ENCODE data around the gene MYO15B. TPM values are rescaled to one million over a fixed set of nuclear protein-coding genes. Genes with fewer than 3 reads are reported as not detected.
"Not testable (repeated sequence)": the region's sequence is repeated elsewhere in the genome, so short reads cannot be mapped to it uniquely, and the experiment has no call there.

MYO15B gene
- polyA plus RNA-seq, 3 donors from 2014 or later = 0.76 to 3.0 (median 2.6) TPM

GRCh38 chr17:75591722-75592302, 4.2 kb downstream of the MYO15B start:
- H3K4me1 Mint-ChIP-seq = peaks cover 22 to 24% of the 10 kb centered on the region in 2 donors
- no peak for DNase-seq
- peaks cover 2 to 8% (median 2%) of the 10 kb centered on the region in 3 donors for H3K27me3 Mint-ChIP-seq (ENCODE audit: low read depth in 3 of 3)
- H3K36me3 Mint-ChIP-seq = no peaks in the 10 kb centered on the region
- no peak overlapping the region for H3K4me3 Mint-ChIP-seq
- H3K9me3 Mint-ChIP-seq = no peaks in the 10 kb centered on the region
- H3K27ac Mint-ChIP-seq = no peak overlapping the region

- Mint-ChIP-seq H3K9me3 (no peaks in the 10 kb centered on the region), H3K36me3 (no peaks in the 10 kb centered on the region), H3K27me3 (ENCODE audit: low read depth in 3 of 3) (peaks cover 2 to 8% (median 2%) of the 10 kb centered on the region in 3 donors), H3K4me3 (no peak overlapping the region), H3K4me1 (peaks cover 16 to 18% of the 10 kb centered on the region in 2 donors), H3K27ac (no peak overlapping the region)
- DNase-seq = no peak
Observed at GRCh38 chr17:75592348-75593020, 4.9 kb downstream of the MYO15B start.

DNA sequence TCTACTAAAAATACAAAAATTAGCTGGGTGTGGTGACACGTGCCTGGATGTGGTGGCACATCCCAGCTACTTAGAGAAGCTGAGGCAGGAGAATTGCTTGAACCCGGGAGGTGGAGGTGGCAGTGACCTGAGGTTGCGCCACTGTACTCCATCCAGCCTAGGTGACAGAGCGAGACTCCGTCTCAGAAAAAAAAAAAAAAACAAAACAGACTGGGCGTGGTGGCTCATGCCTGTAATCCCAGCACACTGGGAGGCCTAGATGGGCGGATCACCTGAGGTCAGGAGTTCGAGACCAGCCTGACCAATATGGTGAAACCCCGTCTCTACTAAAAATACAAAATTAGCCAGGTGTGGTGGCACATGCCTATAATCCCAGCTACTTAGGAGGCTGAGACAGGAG, 5.8 kb downstream of the MYO15B start:
- not testable (repeated sequence) for H3K27ac Mint-ChIP-seq; H3K4me3 Mint-ChIP-seq; H3K36me3 Mint-ChIP-seq; DNase-seq; H3K9me3 Mint-ChIP-seq; H3K27me3 Mint-ChIP-seq (ENCODE audit: low read depth in 3 of 3)
- H3K4me1 Mint-ChIP-seq = peaks cover 14 to 15% of the 10 kb centered on the region in 2 donors

DNA sequence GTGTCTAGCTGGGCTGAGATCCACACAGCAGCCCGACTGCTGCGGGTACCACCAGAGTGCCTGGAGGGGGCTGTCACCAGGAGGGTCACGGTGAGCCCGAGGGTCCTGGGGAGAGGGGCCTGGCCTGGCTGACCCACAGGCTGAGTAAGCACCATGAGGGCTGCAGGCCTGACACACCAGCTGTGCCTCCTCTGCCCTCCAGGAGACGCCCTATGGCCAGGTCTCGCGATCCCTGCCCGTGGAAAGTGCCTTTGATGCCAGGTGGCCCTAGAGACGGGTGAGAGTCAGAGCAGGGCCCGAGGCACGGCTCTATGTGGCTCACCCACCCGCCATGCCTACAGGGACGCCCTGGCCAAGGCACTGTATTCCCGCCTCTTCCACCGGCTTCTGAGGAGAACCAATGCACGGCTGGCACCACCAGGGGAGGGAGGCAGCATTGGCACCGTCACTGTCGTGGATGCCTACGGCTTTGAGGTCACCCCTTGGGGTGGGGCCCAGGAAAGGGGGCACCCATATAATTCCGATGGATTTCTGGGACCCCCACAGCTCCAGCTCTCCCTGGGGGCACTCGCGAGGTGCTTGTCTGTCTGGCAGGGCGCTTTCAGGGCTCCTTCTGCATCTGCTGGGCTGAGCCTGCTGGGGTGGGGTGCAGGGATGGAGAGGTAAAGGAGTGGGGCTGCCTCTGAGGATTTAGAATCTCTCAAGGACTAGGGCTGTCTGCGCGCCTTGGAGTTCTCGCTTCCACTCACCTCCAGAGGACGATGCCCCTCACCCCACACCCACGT, 7.1 kb downstream of the MYO15B start:
- Mint-ChIP-seq H3K4me3 (no peak overlapping the region), H3K9me3 (no peaks in the 10 kb centered on the region), H3K27ac (no peak overlapping the region), H3K4me1 (peaks cover 13 to 14% of the 10 kb centered on the region in 2 donors), H3K27me3 (ENCODE audit: low read depth in 3 of 3) (peaks cover 0 to 5% (median 0%) of the 10 kb centered on the region in 3 donors), H3K36me3 (no peaks in the 10 kb centered on the region)
- no peak for DNase-seq

- Mint-ChIP-seq H3K4me3 (no peak overlapping the region), H3K36me3 (no peaks in the 10 kb centered on the region), H3K27ac (no peak overlapping the region), H3K27me3 (ENCODE audit: low read depth in 3 of 3) (peaks cover 0 to 2% (median 0%) of the 10 kb centered on the region in 3 donors), H3K4me1 (peaks cover 9 to 11% of the 10 kb centered on the region in 2 donors), H3K9me3 (no peaks in the 10 kb centered on the region)
- DNase-seq = no peak
Observed at GRCh38 chr17:75595284-75595919, 7.8 kb downstream of the MYO15B start.

DNA sequence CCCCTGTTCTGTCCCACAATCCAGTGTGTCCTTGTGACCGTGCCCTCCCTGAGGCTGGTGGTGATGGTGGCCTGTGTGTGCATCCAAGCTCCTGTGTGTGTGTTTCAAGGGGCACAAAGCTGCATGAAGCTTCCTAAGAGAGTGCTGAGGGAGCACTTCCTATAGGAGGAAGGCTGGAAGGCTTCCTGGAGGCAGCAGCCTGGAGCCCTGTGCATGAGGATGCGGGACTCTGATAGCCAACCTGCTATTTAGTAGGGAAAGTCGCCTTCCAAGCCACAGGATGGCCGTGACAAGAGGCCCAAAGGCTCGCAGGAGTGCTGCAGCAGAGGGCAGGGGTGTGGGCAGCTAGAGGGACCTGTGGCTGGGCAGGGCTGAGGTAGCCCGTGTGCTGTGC, 8.3 kb downstream of the MYO15B start:
- H3K9me3 Mint-ChIP-seq = no peaks in the 10 kb centered on the region
- peaks cover 4 to 6% of the 10 kb centered on the region in 2 donors for H3K4me1 Mint-ChIP-seq
- no peaks in the 10 kb centered on the region for H3K27me3 Mint-ChIP-seq (ENCODE audit: low read depth in 3 of 3)
- no peaks in the 10 kb centered on the region for H3K36me3 Mint-ChIP-seq
- no peak overlapping the region for H3K27ac Mint-ChIP-seq
- no peak overlapping the region for H3K4me3 Mint-ChIP-seq
- DNase-seq = no peak

DNA sequence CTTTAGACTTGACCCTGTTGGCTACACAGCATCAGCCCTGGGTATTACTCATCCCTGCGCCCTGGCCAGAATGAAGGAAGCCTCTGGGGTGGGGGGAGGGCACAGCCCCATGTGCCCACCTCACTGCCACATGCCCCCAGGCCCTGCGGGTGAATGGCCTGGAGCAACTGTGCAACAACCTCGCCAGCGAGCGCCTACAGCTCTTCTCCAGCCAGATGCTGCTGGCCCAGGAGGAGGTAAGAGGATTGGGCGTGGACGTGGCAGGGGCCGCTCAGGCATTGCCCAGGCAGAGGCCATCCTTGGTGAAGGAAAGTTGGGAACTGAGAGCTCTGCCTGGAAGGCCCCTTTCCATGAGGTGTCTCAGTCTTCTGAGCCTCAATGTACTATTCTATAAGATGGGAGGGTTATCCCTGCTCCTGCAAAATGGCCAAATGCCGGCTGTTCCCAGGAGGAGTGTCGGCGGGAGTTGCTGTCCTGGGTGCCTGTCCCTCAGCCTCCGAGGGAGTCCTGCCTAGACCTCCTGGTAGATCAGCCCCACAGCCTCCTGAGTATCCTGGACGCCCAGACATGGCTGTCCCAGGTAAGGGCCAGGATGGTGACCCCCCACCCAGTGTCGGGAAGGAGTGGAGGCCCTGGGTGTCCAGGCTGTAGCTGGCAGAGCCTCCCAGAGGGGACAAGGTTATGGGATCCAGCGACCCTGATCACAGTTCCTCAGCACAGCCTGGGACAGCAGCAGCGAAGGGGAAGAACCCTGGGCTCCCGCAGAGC, 8.9 kb downstream of the MYO15B start:
- no peak for DNase-seq
- Mint-ChIP-seq H3K9me3 (no peaks in the 10 kb centered on the region), H3K4me3 (no peak overlapping the region), H3K36me3 (no peaks in the 10 kb centered on the region), H3K4me1 (peaks cover 0 to 3% of the 10 kb centered on the region in 2 donors), H3K27me3 (ENCODE audit: low read depth in 3 of 3) (no peaks in the 10 kb centered on the region), H3K27ac (no peak overlapping the region)

DNA sequence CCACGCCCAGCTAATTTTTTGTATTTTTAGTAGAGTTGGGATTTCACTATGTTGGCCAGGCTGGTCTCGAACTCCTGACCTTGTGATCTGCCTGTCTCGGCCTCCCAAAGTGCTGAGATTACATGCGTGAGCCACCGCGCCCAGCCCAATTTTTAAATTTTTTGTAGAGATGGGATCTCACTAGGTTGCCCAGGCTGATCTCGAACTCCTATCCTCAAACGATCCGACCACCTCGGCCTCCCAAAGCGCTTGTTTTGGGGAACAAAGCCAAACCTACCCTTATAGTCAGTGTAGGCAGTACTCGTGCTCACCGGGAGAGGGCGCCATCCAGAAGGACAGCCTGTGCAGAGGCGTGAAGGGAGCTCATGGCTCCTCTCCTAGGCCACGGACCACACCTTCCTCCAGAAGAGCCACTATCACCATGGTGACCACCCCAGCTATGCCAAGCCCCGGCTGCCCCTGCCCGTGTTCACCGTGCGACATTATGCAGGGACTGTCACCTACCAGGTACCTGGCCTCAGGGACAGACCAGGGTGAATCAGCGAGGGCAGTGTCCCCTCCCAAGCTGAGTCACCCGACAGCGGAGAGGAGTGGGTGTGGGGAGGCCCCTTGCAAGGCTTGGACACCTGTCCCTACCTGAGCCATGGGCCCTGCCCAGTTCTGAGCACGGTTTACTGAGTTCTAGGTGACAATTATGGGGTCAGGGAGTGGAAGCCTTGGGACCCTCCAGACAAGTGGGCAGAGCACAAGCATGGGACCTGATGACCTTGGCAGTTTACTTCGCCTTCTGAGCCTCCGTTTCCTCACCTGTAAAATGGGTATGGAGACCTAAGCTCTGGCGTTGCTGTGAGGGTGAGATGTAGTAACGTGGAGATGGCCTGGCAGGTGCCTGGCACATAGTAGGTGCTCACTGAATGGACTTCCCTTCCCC, 13.7 kb downstream of the MYO15B start:
- DNase-seq = peak; percentile 37 to 53 (median 52)
- Mint-ChIP-seq H3K9me3 (no peaks in the 10 kb centered on the region), H3K27me3 (ENCODE audit: low read depth in 3 of 3) (no peaks in the 10 kb centered on the region), H3K4me3 (no peak overlapping the region), H3K36me3 (no peaks in the 10 kb centered on the region), H3K27ac (no peak overlapping the region), H3K4me1 (peaks cover 0 to 5% of the 10 kb centered on the region in 2 donors)

DNA sequence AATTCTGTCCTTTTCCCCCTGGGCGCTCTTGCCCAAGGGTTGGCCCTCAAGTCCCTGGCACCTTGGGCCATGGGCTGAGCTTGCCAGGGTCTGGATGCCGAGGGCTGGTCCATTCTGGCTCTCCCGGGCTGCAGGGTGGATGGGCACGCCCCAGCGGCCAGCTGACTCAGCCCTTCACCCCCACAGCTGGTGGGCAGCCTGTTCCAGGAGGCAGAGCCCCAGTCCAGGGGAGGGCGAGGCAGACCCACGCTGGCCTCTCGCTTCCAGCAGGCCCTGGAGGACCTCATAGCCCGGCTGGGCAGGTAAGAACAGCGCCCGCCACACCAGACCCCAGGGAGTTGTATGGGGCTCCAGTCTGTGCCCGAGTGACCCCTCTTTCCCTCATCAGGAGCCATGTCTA, 15.0 kb downstream of the MYO15B start:
- DNase-seq = no peak
- H3K27me3 Mint-ChIP-seq (ENCODE audit: low read depth in 3 of 3) = no peaks in the 10 kb centered on the region
- no peaks in the 10 kb centered on the region for H3K36me3 Mint-ChIP-seq
- no peak overlapping the region for H3K4me3 Mint-ChIP-seq
- H3K4me1 Mint-ChIP-seq = peaks cover 0 to 5% of the 10 kb centered on the region in 2 donors
- H3K9me3 Mint-ChIP-seq = no peaks in the 10 kb centered on the region
- H3K27ac Mint-ChIP-seq = no peak overlapping the region

DNA sequence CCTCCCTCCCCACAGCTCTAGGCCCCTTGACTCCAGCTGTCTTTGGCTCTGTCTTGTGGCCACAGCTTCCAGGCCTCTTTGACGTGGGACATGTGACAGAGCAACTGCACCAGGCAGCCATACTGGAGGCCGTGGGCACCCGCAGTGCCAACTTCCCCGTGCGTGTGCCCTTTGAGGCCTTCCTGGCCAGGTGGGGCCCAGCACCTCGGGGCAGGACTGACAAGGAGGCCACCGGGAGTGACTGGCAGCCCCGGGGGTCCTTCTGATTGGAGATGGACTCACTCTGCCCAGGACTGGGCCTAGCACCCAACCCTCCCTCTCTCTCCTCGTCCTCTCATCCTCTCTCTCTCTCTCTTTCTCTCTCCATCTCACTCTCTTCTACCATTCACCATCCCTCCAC, 15.5 kb downstream of the MYO15B start:
- Mint-ChIP-seq H3K9me3 (no peaks in the 10 kb centered on the region), H3K36me3 (no peaks in the 10 kb centered on the region), H3K4me3 (no peak overlapping the region), H3K27me3 (ENCODE audit: low read depth in 3 of 3) (no peaks in the 10 kb centered on the region), H3K27ac (peak overlapping the region in 1 of 6 donors; percentile 10), H3K4me1 (peaks cover 0 to 5% of the 10 kb centered on the region in 2 donors)
- DNase-seq = no peak

GRCh38 chr17:75604034-75604695, 16.6 kb downstream of the MYO15B start:
- H3K4me1 Mint-ChIP-seq = peaks cover 0 to 5% of the 10 kb centered on the region in 2 donors
- H3K27me3 Mint-ChIP-seq (ENCODE audit: low read depth in 3 of 3) = no peaks in the 10 kb centered on the region
- H3K4me3 Mint-ChIP-seq = no peak overlapping the region
- H3K9me3 Mint-ChIP-seq = no peaks in the 10 kb centered on the region
- H3K36me3 Mint-ChIP-seq = no peaks in the 10 kb centered on the region
- no peak for DNase-seq
- no peak overlapping the region for H3K27ac Mint-ChIP-seq

- H3K27ac Mint-ChIP-seq = no peak overlapping the region
- no peaks in the 10 kb centered on the region for H3K36me3 Mint-ChIP-seq
- H3K27me3 Mint-ChIP-seq (ENCODE audit: low read depth in 3 of 3) = peaks cover 0 to 3% (median 0%) of the 10 kb centered on the region in 3 donors
- H3K9me3 Mint-ChIP-seq = no peaks in the 10 kb centered on the region
- H3K4me1 Mint-ChIP-seq = peaks cover 0 to 5% of the 10 kb centered on the region in 2 donors
- DNase-seq = no peak
- no peak overlapping the region for H3K4me3 Mint-ChIP-seq
Observed at GRCh38 chr17:75605790-75606189, 18.2 kb downstream of the MYO15B start.
